Stomach smooth muscle (tissue), 2 donors: Measurements from ENCODE around the gene LITAFD.

Experiments used
- H3K27ac ChIP-seq: one replicate; pipeline ENCODE4 v1.7.0; 2013; ENCODE audit warnings: mild to moderate bottlenecking, low read length, inconsistent platforms
- H3K27me3 ChIP-seq, 2 donors: one replicate each; pipeline ENCODE4 v1.7.0; 2013; ENCODE audit warnings: low read length in 2 of 2; ENCODE audit not compliant: insufficient read depth in 2 of 2, control insufficient read depth in 1 of 2
- H3K36me3 ChIP-seq, 2 donors: one replicate each; pipeline ENCODE4 v1.7.0; 2013; ENCODE audit warnings: low read length in 2 of 2; ENCODE audit not compliant: control insufficient read depth in 2 of 2, insufficient read depth in 2 of 2
- H3K4me1 ChIP-seq: one replicate; pipeline ENCODE4 v1.7.0; 2013; ENCODE audit warnings: low read length; ENCODE audit not compliant: control insufficient read depth, insufficient read depth
- H3K4me3 ChIP-seq, 2 donors: one replicate each; pipeline ENCODE4 v1.7.0; 2013; ENCODE audit warnings: low read length in 2 of 2
- H3K9ac ChIP-seq, 2 donors: one replicate each; pipeline ENCODE4 v1.7.0; 2013; ENCODE audit warnings: low read length in 2 of 2, mild to moderate bottlenecking in 1 of 2
- H3K9me3 ChIP-seq, 2 donors: one replicate each; pipeline ENCODE4 v1.7.0; 2013; ENCODE audit warnings: low read length in 2 of 2; ENCODE audit not compliant: control insufficient read depth in 2 of 2
- donor health status: healthy.
- donor health status: Pancreatic carcinoma.

Gene LITAFD

GRCh38 chr16:8858994-8859912, 22.9 kb upstream of the LITAFD start:
- no peak overlapping the region for H3K27ac ChIP-seq
- no peaks in the 10 kb centered on the region for H3K27me3 ChIP-seq
- no peak overlapping the region for H3K4me3 ChIP-seq
- no peaks in the 10 kb centered on the region for H3K9me3 ChIP-seq
- no peak overlapping the region for H3K9ac ChIP-seq
- H3K36me3 ChIP-seq = peaks cover 7 to 8% of the 10 kb centered on the region in 2 donors
- H3K4me1 ChIP-seq = peaks cover 22% of the 10 kb centered on the region

GRCh38 chr16:8859913-8860881, 22.0 kb upstream of the LITAFD start:
- H3K9ac ChIP-seq = peak overlapping the region in 1 of 2 donors; percentile 22
- peaks cover 31% of the 10 kb centered on the region for H3K4me1 ChIP-seq
- H3K36me3 ChIP-seq = peaks cover 6 to 7% of the 10 kb centered on the region in 2 donors
- H3K27me3 ChIP-seq = no peaks in the 10 kb centered on the region
- no peaks in the 10 kb centered on the region for H3K9me3 ChIP-seq
- H3K27ac ChIP-seq = no peak overlapping the region
- no peak overlapping the region for H3K4me3 ChIP-seq

GRCh38 chr16:8861563-8862308, 20.4 kb upstream of the LITAFD start:
- Histone ChIP-seq H3K4me3 (no peak overlapping the region), H3K27ac (peak overlapping the region; percentile 24), H3K4me1 (peaks cover 41% of the 10 kb centered on the region), H3K36me3 (peaks cover 2 to 4% of the 10 kb centered on the region in 2 donors), H3K9ac (no peak overlapping the region), H3K27me3 (peaks cover 2 to 5% of the 10 kb centered on the region in 2 donors), H3K9me3 (no peaks in the 10 kb centered on the region)

- no peak overlapping the region for H3K4me3 ChIP-seq
- no peak overlapping the region for H3K9ac ChIP-seq
- peaks cover 48% of the 10 kb centered on the region for H3K4me1 ChIP-seq
Observed at GRCh38 chr16:8862309-8863130, 19.6 kb upstream of the LITAFD start.

GRCh38 chr16:8863594-8864424, 18.3 kb upstream of the LITAFD start:
- H3K4me1 ChIP-seq = peaks cover 56% of the 10 kb centered on the region
- H3K9ac ChIP-seq = no peak overlapping the region
- no peak overlapping the region for H3K4me3 ChIP-seq
- no peaks in the 10 kb centered on the region for H3K36me3 ChIP-seq
- H3K9me3 ChIP-seq = no peaks in the 10 kb centered on the region
- peaks cover 2 to 11% of the 10 kb centered on the region in 2 donors for H3K27me3 ChIP-seq
- no peak overlapping the region for H3K27ac ChIP-seq

More at GRCh38 chr16:8862309-8863130, 19.6 kb upstream of the LITAFD start:
- no peaks in the 10 kb centered on the region for H3K9me3 ChIP-seq
- peaks cover 2 to 11% of the 10 kb centered on the region in 2 donors for H3K27me3 ChIP-seq
- H3K36me3 ChIP-seq = peaks cover 0 to 4% of the 10 kb centered on the region in 2 donors
- no peak overlapping the region for H3K27ac ChIP-seq

- Histone ChIP-seq H3K4me3 (no peak overlapping the region), H3K27me3 (peaks cover 2 to 11% of the 10 kb centered on the region in 2 donors), H3K27ac (no peak overlapping the region), H3K9ac (no peak overlapping the region), H3K9me3 (no peaks in the 10 kb centered on the region), H3K36me3 (no peaks in the 10 kb centered on the region), H3K4me1 (peaks cover 56% of the 10 kb centered on the region)
Observed at GRCh38 chr16:8864480-8865110, 17.6 kb upstream of the LITAFD start.

- Histone ChIP-seq H3K9ac (no peak overlapping the region), H3K9me3 (no peaks in the 10 kb centered on the region), H3K4me3 (no peak overlapping the region), H3K4me1 (peaks cover 51% of the 10 kb centered on the region), H3K36me3 (no peaks in the 10 kb centered on the region), H3K27me3 (peaks cover 2 to 11% of the 10 kb centered on the region in 2 donors), H3K27ac (no peak overlapping the region)
Observed at GRCh38 chr16:8865145-8865882, 16.8 kb upstream of the LITAFD start.

- Histone ChIP-seq H3K27ac (no peak overlapping the region), H3K36me3 (no peaks in the 10 kb centered on the region), H3K4me3 (peak overlapping the region in 1 of 2 donors; percentile 81), H3K27me3 (peaks cover 2 to 11% of the 10 kb centered on the region in 2 donors), H3K4me1 (peaks cover 48% of the 10 kb centered on the region), H3K9me3 (no peaks in the 10 kb centered on the region), H3K9ac (no peak overlapping the region)
Observed at GRCh38 chr16:8866118-8866883, 15.8 kb upstream of the LITAFD start.
